ENCODE results near the gene ZSWIM4. TPM values are rescaled to one million over a fixed set of nuclear protein-coding genes. Genes with fewer than 3 reads are reported as not detected.

ZSWIM4 gene
- total and polyA plus RNA-seq, 2 experiments from 2014 or later, result 5.4 to 42.3 TPM

DNA sequence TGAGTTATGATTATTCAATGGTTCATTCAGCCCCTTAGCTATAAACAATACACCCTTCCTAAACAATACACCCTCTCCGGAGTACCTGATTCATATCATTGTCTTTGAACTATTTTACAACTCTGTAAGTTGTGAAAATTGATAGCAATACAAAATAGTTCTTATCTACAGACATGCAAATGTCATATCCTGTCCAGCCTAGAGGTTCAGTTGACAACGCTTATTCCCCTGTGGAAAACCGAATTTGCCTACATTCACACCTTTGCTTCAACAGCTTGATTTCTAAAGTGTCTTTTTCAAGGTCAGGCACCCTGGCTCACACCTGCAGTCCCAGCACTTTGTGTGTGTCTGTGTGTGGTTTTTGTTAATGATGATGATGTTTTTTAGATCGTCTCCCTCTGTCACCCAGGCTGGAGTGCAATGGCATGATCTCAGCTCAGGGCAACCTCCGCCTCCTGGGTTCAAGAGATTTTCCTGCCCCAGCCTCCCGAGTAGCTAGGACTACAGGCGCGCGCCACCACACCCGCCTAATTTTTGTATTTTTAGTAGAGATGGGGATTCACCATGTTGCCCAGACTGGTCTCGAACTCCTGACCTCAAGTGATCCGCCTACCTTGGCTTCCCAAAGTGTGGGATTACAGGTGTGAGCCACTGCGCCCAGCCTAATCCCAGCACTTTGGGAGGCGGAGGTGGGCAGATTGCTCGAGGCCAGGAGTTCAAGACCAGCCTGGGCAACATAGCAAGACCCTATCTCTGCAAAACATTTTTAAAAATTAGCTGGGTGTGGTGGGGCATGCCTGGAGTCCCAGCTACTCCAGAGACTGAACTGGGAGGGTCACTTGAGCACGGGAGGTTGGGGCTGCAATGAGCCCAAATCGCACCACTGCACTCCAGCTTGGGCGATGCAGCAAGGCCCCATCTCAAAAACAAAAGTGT lies 11.4 kb upstream of the ZSWIM4 start (continued):
- TF ChIP-seq, protein P1, sequence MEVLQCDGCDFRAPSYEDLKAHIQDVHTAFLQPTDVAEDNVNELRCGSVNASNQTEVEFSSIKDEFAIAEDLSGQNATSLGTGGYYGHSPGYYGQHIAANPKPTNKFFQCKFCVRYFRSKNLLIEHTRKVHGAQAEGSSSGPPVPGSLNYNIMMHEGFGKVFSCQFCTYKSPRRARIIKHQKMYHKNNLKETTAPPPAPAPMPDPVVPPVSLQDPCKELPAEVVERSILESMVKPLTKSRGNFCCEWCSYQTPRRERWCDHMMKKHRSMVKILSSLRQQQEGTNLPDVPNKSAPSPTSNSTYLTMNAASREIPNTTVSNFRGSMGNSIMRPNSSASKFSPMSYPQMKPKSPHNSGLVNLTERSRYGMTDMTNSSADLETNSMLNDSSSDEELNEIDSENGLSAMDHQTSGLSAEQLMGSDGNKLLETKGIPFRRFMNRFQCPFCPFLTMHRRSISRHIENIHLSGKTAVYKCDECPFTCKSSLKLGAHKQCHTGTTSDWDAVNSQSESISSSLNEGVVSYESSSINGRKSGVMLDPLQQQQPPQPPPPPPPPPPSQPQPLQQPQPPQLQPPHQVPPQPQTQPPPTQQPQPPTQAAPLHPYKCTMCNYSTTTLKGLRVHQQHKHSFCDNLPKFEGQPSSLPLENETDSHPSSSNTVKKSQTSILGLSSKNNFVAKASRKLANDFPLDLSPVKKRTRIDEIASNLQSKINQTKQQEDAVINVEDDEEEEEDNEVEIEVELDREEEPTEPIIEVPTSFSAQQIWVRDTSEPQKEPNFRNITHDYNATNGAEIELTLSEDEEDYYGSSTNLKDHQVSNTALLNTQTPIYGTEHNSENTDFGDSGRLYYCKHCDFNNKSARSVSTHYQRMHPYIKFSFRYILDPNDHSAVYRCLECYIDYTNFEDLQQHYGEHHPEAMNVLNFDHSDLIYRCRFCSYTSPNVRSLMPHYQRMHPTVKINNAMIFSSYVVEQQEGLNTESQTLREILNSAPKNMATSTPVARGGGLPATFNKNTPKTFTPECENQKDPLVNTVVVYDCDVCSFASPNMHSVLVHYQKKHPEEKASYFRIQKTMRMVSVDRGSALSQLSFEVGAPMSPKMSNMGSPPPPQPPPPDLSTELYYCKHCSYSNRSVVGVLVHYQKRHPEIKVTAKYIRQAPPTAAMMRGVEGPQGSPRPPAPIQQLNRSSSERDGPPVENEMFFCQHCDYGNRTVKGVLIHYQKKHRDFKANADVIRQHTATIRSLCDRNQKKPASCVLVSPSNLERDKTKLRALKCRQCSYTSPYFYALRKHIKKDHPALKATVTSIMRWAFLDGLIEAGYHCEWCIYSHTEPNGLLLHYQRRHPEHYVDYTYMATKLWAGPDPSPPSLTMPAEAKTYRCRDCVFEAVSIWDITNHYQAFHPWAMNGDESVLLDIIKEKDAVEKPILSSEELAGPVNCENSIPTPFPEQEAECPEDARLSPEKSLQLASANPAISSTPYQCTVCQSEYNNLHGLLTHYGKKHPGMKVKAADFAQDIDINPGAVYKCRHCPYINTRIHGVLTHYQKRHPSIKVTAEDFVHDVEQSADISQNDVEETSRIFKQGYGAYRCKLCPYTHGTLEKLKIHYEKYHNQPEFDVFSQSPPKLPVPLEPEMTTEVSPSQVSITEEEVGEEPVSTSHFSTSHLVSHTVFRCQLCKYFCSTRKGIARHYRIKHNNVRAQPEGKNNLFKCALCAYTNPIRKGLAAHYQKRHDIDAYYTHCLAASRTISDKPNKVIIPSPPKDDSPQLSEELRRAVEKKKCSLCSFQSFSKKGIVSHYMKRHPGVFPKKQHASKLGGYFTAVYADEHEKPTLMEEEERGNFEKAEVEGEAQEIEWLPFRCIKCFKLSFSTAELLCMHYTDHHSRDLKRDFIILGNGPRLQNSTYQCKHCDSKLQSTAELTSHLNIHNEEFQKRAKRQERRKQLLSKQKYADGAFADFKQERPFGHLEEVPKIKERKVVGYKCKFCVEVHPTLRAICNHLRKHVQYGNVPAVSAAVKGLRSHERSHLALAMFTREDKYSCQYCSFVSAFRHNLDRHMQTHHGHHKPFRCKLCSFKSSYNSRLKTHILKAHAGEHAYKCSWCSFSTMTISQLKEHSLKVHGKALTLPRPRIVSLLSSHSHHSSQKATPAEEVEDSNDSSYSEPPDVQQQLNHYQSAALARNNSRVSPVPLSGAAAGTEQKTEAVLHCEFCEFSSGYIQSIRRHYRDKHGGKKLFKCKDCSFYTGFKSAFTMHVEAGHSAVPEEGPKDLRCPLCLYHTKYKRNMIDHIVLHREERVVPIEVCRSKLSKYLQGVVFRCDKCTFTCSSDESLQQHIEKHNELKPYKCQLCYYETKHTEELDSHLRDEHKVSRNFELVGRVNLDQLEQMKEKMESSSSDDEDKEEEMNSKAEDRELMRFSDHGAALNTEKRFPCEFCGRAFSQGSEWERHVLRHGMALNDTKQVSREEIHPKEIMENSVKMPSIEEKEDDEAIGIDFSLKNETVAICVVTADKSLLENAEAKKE (CRISPR knock-in tag; IDR thresholded peaks at IDR 0.05), result no peak
- TF ChIP-seq EZH2phosphoT487 (IDR thresholded peaks at IDR 0.05; ENCODE audit: unreplicated experiment) (no peak), NANOG (IDR thresholded peaks at IDR 0.05; ENCODE audit: borderline replicate concordance) (no peak)

- H3K9me2 ChIP-seq (ENCODE audit: insufficient read depth), result no peaks in the 10 kb centered on the region
- no peaks in the 10 kb centered on the region for H4K20me1 ChIP-seq (replicated peaks; ENCODE audit: insufficient read depth)
- peak overlapping the region; percentile 45; the same call in 1 of the 2 replicates for H3K27ac ChIP-seq (ENCODE audit: low read depth)
- Mint-ChIP-seq H3K27me3 (ENCODE audit: insufficient read depth, low read depth, poor library complexity) (peaks cover 13% of the 10 kb centered on the region), H3K36me3 (ENCODE audit: low read depth) (peaks cover 3% of the 10 kb centered on the region; the same call in 2 of the 3 replicates), H3K9me3 (no peaks in the 10 kb centered on the region), H3K27ac (peak overlapping the region; percentile 86), H3K4me1 (peaks cover 13% of the 10 kb centered on the region), H3K4me3 (peak overlapping the region; percentile 12; the same call in 2 of the 3 replicates)
- peaks cover 12% of the 10 kb centered on the region; the same call in 1 of the 2 replicates for H3F3A ChIP-seq (replicated peaks; ENCODE audit: low read depth)
- H3K4me3 ChIP-seq, result peak overlapping the region; percentile 25; the same call in 1 of the 2 replicates
- DNase-seq (ENCODE audit: low spot score) (peak; percentile 90), ATAC-seq (peak; percentile 89)
- no peaks in the 10 kb centered on the region for H3K36me3 ChIP-seq (ENCODE audit: insufficient read depth)
- H3K27me3 ChIP-seq (ENCODE audit: insufficient read depth), result no peaks in the 10 kb centered on the region
- H3K4me1 ChIP-seq (ENCODE audit: insufficient read depth), result peaks cover 3% of the 10 kb centered on the region; the same call in 1 of the 2 replicates
- peak overlapping the region; percentile 68; the same call in 1 of the 2 replicates for H3K4me2 ChIP-seq
- peak overlapping the region; percentile 53 for H2AFZ ChIP-seq
- H3K79me2 ChIP-seq (replicated peaks; ENCODE audit: insufficient read depth), result no peaks in the 10 kb centered on the region
- TF ChIP-seq, protein P2, sequence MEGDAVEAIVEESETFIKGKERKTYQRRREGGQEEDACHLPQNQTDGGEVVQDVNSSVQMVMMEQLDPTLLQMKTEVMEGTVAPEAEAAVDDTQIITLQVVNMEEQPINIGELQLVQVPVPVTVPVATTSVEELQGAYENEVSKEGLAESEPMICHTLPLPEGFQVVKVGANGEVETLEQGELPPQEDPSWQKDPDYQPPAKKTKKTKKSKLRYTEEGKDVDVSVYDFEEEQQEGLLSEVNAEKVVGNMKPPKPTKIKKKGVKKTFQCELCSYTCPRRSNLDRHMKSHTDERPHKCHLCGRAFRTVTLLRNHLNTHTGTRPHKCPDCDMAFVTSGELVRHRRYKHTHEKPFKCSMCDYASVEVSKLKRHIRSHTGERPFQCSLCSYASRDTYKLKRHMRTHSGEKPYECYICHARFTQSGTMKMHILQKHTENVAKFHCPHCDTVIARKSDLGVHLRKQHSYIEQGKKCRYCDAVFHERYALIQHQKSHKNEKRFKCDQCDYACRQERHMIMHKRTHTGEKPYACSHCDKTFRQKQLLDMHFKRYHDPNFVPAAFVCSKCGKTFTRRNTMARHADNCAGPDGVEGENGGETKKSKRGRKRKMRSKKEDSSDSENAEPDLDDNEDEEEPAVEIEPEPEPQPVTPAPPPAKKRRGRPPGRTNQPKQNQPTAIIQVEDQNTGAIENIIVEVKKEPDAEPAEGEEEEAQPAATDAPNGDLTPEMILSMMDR (conservative IDR thresholded peaks at IDR 0.05; ENCODE audit: low read depth in 2 of 2), result peak; percentile 68 to 81
- no peak for TF ChIP-seq EZH2phosphoT487 (IDR thresholded peaks at IDR 0.05; ENCODE audit: unreplicated experiment)
- TF ChIP-seq STAT1 (IDR thresholded peaks at IDR 0.05; ENCODE audit: unreplicated experiment), result no peak
- TF ChIP-seq JUNB (IDR thresholded peaks at IDR 0.05; ENCODE audit: unreplicated experiment), result no peak
- peak; percentile 13 for TF ChIP-seq REST (IDR thresholded peaks at IDR 0.05; ENCODE audit: unreplicated experiment)
Observed at GRCh38 chr19:13784731-13785452, 10.4 kb upstream of the ZSWIM4 start.

Measured in GM23338 (cell line).